Activated T-helper 1 cell treated with Interleukin-2 at 50 U/mL for 16 hours (primary cell): Measurements from ENCODE around the gene AKR1C8.

Experiments
- DNase-seq: peaks from one replicate; pipeline ENCODE4 v3.0.0-alpha.2; 2020; ENCODE audit warnings: low read depth

Gene AKR1C8

GRCh38 chr10:5107860-5108526, 77.0 kb downstream of the AKR1C8 start:
- no peak for DNase-seq

- DNase-seq = no peak
These were observed 78.4 kb downstream of the AKR1C8 start for GRCh38 chr10:5106553-5106952.

GRCh38 chr10:5105626-5106025, 79.3 kb downstream of the AKR1C8 start:
- DNase-seq = no peak
